RPMI7951 (cell line): ENCODE measurements around the gene LRFN2. TPM values are rescaled to one million over a fixed set of nuclear protein-coding genes. Genes with fewer than 3 reads are reported as not detected.

Experiments
- DNase-seq: peaks from one replicate; pipeline ENCODE4 v3.0.0-alpha.2; 2012; ENCODE audit warnings: low read depth
- total RNA-seq: library from RNA; depleted of rRNA; stranded (reverse); fragments of >200 nt; shearing (Covaris generic); gene quantifications from 2 replicates; pipeline ENCODE4 v1.2.3, GENCODE V29; 2014

Gene LRFN2
- total RNA-seq, 1 experiment from 2014 or later = not detected

DNA sequence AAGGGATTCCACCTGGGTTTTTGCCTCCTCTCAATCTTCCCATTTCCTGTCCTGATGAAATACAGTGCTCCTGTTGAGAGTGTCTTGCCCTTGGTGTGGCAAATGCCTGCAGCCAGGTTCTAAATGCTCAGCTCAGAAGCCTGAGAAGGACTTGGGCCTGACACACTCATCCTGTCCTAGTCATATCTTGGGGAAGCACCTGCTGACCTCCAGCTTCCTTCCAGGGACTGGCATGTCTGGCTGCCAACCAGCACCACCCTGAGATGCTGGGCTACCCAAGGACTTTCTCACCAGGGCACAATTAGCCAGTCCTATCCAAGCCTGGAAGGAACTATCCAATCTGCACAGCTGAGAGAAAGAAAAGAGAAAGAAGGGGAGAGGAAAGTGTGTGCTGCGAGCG is 43.4 kb downstream of the LRFN2 start:
- DNase-seq = no peak

DNA sequence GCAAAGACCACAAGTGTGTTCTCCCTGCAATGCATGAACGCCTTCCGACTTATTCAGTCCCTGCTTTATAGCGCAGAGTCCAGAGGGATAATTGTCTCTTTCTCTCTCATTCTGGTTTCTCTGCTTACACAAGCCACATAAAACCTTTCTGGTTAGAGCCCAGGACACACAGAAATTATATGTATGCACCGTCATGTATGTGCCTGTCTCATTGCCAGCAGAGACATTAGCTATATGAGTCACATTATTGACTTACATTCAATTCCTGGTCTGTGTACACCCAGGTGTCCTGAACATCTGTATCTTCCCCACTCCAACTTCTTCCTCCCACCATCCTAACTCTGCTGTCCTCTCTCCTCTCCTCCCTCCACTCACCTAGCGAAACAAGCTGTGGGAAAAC is 44.0 kb downstream of the LRFN2 start:
- DNase-seq = no peak

DNA sequence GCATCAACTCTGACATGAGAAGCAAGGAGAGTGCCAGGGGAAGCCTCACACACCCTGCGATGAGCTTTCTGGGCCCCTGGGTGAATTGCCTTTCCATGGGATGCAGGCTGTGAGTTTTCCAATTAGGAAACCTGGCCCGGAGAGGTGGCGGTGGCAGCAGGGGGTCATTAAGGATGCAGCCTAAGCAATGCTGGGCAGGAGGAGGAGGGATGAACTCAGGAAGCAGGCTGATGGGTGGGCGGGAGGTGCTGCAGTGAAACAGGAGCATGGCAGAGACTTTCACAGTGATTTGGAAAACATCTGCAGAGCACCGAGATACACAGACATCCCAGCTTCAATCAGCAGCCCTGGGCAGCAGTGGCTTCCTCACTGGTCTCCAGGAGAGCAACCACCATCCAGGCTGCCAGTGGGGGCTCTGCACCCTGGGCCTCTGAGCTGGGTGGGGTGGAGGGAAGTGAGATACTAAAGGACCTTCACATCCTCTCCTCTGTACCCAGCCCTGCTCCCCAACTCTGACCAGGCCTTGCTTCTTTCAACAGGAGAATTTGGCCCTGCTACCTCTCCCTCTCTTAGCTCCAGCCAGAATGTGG is 44.9 kb downstream of the LRFN2 start:
- no peak for DNase-seq

DNA sequence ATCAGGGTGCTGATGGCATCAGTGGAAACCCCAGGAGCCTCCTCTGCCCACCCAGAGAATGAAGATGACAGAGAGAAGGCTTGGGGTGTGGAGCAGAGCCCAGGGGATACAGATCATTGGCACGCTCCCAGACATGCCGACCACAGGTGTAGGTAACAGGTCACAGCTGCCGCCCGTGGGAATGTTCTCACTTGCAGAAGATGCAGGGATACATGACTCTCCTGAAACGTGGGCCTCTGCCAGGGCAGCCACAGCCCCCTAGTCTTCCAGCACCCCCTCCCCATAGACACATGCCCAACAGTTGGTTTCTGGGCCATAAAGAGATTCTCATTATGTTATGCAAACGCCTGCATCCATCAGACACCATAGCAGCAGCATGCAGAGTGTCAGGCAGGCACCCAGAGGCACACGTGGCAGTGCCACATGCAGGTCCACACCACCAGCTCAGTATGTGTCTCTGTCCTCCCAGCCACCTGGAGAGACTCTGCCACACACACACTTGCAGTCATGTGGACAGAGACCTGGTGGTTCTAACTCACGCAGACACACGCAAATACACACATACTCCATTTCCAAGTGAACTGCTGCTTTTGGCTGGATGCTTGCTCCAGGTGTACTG is 45.5 kb downstream of the LRFN2 start:
- DNase-seq = no peak

DNA sequence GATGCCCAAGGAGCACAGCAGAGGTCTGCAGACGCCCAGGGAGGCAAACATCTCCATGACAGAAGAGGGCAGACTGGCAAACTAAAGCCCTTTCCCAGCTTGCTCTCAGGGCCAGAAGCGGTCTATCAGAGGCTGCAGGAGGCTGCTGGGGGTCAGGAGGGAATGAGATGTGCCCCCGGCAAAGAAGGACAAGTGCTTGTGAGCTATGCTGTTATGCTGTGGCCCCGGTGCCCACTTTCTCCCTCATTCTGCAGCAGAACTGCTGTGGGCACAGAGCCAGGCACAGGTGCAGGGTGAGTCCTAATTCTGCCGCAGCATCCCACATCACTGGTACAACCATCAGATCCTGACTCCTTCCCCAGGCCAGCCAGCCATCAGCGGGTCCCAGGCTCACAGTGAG is 46.4 kb downstream of the LRFN2 start:
- DNase-seq = no peak

DNA sequence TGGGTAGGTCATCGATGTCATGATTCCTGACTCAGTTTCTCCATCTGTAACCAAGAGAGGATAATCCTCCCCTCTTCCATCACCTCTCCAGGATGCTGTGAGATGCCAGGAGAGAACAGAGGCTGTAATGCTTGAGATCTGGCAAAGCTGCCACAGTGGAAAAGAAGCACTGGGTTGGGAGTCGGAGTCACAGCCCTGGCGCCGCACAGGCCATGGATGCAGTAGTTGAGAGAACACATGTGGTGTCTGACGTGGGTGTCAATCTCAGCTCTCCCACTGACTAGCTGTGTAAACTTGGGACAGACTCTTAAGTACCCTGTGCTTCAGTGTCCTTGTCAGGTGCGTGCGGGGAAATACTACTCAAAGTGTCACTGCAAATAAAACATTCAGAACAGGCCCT is 47.3 kb downstream of the LRFN2 start:
- no peak for DNase-seq

DNA sequence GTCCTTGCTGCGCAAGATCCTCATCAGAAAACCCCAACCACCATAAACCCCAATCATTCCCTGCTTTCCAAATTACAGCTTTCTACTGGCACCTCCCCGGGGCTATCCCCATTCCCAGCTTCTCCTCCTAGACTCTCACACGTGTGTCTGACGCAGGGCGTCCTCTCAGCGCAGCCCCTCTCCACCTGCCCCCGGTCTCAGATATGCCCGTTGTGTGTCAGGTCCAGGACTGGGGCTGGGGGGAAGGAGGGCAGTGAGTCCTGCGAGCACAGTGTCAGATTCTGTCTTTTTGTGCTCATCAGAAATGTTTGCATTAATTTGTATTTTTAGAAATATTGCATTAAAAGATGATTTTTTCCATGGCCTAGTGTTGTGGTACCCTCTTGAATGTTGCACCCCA is 48.6 kb downstream of the LRFN2 start:
- no peak for DNase-seq

DNA sequence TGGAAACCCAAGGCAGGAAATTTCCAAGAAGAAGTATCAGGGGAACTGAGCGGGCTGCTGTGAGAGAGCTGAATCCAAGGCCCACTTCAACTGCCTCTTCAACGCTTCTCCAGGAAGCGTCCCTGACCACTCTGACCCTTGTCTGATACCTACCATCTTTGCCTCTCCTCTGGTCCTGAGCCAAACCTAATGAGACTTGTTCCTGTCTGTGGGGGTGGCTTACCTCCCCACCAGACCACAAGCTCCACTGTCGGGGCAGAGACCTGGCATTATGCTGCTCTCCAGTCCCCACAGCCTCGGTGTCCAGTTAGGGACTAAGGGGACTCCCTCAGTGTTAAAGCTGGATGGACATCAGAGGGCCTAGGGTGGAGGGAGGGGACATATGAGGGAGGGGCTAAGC is 49.7 kb downstream of the LRFN2 start:
- DNase-seq = no peak

DNA sequence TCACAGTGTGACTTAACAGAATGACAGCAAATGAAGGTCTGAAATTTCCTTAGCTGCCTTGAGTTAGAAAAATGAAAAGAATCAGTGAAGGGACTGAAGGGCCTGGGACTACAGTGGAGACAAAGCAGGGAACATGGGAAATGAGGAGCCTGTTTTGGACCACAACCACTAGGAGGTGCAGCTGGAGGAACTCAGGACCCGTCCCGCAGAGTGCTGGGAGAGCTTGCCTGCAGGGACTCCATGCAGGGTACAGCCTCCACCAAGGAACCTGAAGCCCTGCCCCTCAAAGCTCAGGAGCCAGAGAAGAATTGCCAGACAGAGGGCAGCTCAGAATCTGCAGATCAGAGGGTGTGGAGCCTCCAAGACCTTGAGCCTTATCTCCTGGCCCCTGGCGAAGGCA is 50.7 kb downstream of the LRFN2 start:
- DNase-seq = peak; percentile 10

DNA sequence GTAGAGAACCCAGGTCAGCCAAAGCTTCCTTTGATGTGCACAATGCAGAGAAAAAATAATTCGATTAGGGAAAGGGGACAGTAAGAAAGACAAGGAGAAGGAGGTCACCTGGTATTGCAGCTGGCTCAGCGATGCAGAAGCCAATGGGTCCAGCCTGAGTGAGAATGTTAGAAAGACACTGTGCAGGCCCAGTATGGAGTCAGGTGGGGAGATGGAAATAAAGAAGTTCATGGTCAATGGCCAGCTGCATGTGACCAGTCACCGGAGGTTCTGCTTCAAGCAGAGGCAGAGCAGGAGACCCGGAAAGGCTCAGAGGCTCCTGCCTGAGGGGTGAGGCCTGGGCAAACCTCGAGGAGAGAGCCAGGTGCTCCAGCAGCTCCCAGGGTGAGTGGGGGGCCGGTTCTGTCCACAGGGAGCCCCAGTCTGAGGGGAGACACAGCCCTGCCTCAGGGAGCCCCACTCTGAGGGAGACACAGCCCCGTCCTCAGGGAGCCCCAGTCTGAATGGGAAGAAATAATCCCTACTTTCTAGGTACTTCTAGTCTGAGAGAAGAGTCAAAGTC is 51.3 kb downstream of the LRFN2 start:
- no peak for DNase-seq

DNA sequence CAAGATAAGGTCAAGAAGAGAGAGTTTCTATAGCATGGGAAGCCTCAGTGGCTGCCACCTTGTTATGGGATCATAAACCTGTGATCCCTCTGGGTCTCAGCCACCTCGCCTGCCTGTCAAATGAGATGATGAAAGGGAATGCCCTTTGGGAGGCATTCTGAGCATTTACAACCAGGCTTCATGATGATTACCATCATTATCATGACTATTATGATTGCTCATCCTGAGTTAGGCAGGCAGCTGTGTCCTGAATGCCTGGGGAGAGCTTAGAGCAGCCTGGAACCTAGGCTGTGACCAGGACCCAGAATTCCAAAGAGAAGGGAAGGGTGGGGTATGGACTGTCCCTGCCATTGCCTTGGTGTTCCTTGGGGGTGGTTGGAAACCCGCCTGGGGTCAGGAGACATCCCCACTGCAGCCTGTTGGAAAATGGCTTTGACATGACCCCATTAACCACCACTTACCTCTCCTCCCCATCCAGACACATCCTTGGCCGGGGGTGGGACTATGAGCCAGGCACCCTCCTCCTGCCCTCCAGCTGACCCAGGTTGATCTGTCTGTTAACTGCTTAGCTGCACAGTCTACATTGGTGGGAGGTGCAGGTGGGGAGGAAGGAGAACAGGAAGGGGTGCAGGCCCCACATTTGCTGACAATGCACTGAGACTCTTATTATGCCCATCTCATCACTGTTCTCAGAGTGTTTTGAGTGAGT is 51.9 kb downstream of the LRFN2 start:
- no peak for DNase-seq

DNA sequence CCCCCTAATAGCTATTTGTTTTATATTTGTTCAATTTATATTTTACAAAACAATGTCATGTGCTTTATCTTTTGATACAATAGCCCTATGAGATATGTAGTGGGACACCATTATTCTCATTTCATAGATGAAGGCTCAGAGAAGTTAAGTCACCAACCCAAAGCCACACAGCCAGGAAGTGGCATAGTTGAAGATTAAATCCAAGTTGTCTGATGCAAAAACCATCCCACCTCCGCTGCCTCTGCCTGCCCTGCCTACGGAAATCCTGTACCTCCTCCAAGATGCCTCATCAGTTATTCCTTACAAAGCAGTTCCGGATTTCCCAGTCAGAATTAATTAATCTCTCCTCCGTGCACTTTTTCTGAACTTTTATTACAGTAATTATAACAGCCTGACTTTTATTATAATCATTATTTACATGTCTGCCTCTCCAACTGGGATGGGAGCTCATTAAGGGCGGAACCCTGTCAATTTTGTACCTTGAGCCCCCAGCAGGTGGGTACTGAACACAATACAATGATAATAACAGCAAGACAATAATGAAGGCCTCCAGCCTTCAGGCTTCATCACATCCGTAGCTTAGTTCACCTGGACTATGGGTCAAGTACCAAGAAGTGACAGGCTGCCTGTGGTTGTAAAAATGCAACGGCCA is 54.7 kb downstream of the LRFN2 start:
- DNase-seq = no peak

DNA sequence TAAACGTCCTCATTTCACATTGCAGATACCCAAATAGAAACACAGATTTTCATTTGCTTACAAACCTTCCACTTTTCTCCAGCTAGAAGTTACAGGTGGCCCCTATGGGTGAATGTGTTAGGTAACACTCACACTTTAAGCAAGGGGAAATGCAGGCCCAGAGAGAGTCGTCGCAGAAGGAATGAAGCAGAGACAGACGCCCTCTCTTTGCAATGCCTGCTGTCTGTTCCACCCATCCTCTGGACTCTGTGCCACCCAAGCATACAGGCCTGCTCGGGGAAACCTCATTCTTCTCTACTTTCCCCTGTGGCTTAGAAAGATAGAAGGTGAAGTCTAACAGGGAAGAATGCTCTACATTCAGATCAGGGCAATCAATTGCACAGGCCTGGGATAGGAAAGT is 57.2 kb downstream of the LRFN2 start:
- no peak for DNase-seq

DNA sequence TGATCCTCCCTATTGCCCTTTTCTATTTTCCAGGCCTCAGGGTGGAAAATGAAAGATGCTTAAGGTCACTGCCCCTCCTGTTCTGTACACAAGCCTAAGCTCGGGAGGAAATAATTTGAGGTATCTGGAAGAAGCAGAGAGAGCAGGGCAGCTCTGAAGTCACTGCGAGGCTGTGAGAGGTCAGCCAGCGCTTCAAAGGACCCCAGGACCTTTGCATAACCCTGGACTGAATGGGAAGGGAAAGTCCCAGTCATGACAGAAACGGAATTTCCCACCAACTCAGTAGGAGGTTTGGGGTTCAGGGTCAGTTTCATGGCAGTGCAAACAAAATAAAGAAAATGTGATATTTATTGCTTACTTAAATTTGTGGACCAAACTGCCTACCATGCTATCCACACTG is 58.1 kb downstream of the LRFN2 start:
- no peak for DNase-seq

DNA sequence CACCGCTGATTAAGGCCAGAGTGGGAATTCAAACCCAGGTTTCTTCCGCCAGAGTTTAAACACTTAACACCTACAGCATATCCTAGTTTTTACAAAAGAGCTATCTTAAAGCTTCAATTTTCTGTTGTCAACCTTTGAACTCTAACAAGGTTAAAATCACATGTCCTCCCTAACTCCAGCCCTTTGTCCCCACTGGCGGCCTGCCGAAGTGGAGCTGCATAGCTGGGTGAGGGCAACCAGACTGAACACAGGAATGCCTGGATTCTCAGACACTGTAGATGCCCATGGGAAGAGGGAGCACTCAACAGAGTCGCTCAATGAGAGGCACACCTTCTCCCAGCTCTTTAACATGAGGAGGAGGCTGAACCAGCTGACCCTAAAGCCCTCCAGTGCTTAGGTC is 59.1 kb downstream of the LRFN2 start:
- DNase-seq = no peak

DNA sequence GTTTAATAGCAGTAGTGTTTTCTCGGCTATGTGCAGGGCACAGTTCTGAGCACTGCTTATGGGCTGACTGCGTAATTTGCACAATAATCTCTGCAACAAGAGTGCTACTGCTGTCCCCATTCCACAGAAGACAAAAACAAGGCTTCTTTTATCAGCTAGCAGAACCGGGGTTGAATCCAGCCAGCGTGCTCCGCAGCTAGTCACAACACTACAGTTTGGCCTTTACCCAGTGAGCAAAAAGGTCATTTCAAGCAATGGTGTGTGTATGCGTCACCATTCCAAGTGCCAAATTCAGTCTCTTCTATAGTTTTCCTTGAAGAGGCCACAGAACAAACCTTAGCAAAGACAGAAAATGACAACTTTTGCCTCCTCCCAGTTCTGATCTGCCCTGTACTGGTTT is 61.1 kb downstream of the LRFN2 start:
- no peak for DNase-seq

DNA sequence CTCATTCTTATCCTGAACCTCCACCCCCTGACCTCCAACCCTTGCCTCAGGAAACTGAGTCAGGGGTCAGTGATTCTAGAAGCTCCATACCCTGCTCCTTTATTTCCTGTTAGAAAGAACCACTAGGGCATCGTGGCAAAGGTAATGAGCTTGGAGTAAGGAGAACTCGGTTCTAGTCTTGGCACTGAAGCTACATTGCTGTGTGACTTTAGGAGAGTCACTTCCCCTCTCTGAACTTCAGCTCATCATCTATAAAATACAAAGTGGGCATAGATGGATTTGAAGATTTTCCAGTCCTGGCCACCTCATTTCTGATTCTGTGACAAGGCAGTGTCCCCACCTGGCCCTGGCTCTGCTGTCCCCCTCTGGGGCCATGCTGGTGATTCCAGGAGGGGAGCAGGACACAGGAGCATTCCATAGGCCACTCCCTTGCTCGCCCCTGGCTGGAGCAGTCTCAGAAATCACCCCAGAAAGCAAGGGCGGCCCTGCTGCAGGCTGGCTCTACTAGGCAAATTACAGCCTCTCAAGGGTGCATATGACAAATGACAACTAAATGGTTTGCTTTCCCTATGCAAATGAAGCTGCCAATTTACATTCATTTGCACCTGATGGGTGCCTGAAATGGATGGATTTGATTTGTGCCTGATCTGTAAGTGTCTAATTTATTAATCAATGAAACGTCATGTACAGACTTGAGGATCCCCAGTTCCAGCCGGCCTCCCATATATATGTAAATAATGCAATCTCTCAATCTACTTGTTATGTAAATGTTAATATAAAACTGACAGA is 62.2 kb downstream of the LRFN2 start:
- DNase-seq = no peak

DNA sequence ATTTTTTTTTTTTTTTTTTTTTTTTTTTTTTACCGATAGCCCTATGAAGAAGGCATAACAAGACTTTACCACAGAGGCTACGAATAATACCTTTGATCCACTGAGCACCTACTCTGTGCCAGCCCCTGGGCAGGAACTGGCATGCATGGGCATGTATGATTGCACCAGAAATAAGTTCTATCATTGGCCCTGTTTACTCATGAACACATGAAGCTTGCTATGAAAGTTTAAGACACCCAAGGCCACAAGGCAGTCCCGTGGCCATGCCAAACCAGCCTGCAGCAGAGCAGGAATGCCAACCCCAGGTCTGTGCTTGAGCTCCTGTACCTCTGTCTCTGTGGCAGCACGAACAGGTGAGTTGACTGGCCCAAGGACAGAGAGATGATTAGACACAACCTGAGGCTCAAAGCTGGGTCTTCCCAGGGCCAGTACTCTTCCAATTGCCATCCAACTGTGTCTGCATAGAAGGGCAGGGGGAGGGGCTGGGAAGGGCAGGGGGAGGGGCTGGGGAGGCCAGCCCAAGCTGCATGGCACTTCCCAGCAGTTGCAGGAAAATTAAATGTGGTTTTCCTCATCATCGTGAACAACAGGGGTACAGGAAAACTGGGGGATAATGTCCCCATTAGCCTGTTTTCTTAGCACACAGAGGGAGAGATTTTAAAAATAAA is 63.5 kb downstream of the LRFN2 start:
- DNase-seq = no peak

DNA sequence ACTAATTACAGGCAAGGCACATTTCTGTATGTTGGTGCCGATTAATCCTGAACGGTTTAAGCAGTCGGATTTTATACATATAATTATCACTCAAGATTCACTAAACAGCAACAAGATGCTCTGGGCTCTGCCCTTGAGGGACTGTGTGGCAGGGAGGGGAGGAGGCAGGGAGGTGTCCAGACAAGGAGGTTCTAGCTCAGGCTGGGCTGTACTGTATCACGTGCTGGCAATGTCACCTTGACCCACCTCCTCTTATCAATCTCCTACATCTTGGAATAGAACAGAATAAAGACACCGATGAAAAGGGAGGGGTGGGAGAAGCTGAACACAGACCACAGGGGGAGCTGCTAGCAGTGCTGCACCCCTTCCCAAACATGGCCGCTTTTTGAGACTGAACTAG is 65.7 kb downstream of the LRFN2 start:
- DNase-seq = no peak

DNA sequence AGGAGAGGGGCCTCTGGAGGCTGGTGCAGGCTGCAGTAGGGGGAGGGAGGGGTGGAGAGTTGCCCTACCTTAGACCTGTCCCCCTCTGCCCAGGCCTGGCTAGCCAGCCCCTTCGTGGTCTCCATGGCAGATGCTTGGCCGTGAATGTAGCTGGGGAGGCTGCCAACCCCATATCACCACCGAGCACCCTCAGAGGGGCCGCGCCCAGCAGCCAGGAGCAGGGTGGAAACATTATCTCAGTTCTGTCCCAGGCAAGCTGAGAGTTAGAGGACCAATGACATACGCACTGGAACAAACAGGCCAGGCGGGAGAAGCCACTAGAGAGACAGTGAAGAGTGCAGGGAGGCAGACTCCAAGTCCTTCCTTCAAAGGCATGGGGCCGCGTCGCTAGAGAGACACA is 66.5 kb downstream of the LRFN2 start:
- DNase-seq = no peak

DNA sequence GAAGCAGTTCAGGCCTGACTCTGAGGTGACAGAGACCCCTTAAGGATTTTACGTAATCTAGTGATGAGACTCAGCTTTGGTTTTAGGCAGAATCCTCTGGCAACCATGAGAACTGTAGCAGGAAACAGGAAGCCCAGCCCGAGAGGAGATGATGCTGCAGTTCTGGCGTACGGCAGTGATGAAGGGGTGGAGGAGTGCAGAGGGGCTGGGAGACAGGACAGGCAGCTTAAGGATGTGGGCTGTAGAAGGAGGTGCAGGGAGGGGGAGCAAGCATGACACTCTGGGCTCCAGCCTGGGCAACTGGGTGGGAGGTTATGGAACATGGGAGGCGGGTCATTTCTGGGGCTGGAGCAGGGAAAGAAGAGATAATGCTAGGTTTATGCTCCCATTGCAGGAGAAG is 67.1 kb downstream of the LRFN2 start:
- no peak for DNase-seq
